Fibroblast of lung (primary cell): ENCODE measurements around the gene ITPR3. TPM values are rescaled to one million over a fixed set of nuclear protein-coding genes. Genes with fewer than 3 reads are reported as not detected.
A peak's percentile ranks its signal among the peaks of the same experiment; 100 is the strongest.

Experiments
- DNase-seq, 2 donors: peaks; one replicate each; pipeline versions ENCODE4 v3.0.0 to v3.0.0-alpha.2; 2010; ENCODE audit warnings: low read depth in 2 of 2
- H2AFZ ChIP-seq: 2 replicates; pipeline ENCODE4 v1.5.1; 2012; ENCODE audit warnings: low read length, control low read depth, inconsistent platforms
- H3K27ac ChIP-seq: 2 replicates; pipeline ENCODE4 v1.5.1; 2011; ENCODE audit warnings: low read length, control low read depth; ENCODE audit not compliant: insufficient read depth
- H3K27me3 ChIP-seq: 2 replicates; pipeline ENCODE4 v1.5.1; 2011; ENCODE audit warnings: mild to moderate bottlenecking, low read length; ENCODE audit not compliant: control insufficient read depth, insufficient read depth
- H3K36me3 ChIP-seq: 2 replicates; pipeline ENCODE4 v1.5.1; 2011; ENCODE audit warnings: low read length; ENCODE audit not compliant: control insufficient read depth, insufficient read depth
- H3K4me1 ChIP-seq: 2 replicates; pipeline ENCODE4 v1.5.1; 2011; ENCODE audit warnings: low read length; ENCODE audit not compliant: control insufficient read depth, insufficient read depth; ENCODE audit errors: extremely low read depth
- H3K4me2 ChIP-seq: 2 replicates; pipeline ENCODE4 v1.5.1; 2011; ENCODE audit warnings: low read length, control low read depth; ENCODE audit not compliant: insufficient read depth; ENCODE audit errors: extremely low read depth
- H3K4me3 ChIP-seq, 4 experiments: fragments of 200-600 bp in 1 of 4; sonication (generic) in 1 of 4; replicated peaks in 1 of 4; 2 replicates each; pipeline ENCODE4 v1.5.1; 2011 to 2016; ENCODE audit warnings: low read length in 4 of 4, low read depth in 3 of 4, mild to moderate bottlenecking in 3 of 4, control low read depth in 2 of 4, inconsistent platforms in 1 of 4, mixed read lengths in 1 of 4; ENCODE audit not compliant: insufficient read depth in 1 of 4; ENCODE audit errors: control extremely low read depth in 1 of 4
- H3K79me2 ChIP-seq: 2 replicates; pipeline ENCODE4 v1.5.1; 2012; ENCODE audit warnings: mild to moderate bottlenecking, low read length, inconsistent platforms; ENCODE audit not compliant: control insufficient read depth, insufficient read depth
- H3K9ac ChIP-seq: 2 replicates; pipeline ENCODE4 v1.5.1; 2011; ENCODE audit warnings: mild to moderate bottlenecking, low read length, control low read depth; ENCODE audit not compliant: insufficient read depth
- H3K9me3 ChIP-seq: 2 replicates; pipeline ENCODE4 v1.5.1; 2012; ENCODE audit warnings: low read depth, low read length; ENCODE audit not compliant: control insufficient read depth, insufficient read depth
- H4K20me1 ChIP-seq: 2 replicates; pipeline ENCODE4 v1.5.1; 2011; ENCODE audit warnings: low read length; ENCODE audit not compliant: control insufficient read depth, insufficient read depth; ENCODE audit errors: extremely low read depth
- CTCF ChIP-seq, 2 donors: IDR thresholded peaks in 1 of 2; conservative IDR thresholded peaks in 1 of 2; 1 replicate in 1 of 2; 2 replicates in 1 of 2; pipeline ENCODE4 v1.5.1; 2011 to 2012; ENCODE audit warnings: low read length in 2 of 2, control low read depth in 1 of 2, inconsistent platforms in 1 of 2, low read depth in 1 of 2, mild to moderate bottlenecking in 1 of 2
- EZH2 ChIP-seq: IDR thresholded peaks from 2 replicates; pipeline ENCODE4 v1.5.1; 2012; ENCODE audit warnings: low read length, control low read depth, mild to moderate bottlenecking; ENCODE audit errors: missing control alignments
- polyA plus RNA-seq, 2 donors: library from polyadenylated mRNA; depleted of rRNA in 1 of 2; stranded (reverse) in 1 of 2; unstranded in 1 of 2; fragments of >200 nt; gene quantifications; 2 replicates each; pipeline ENCODE4 v1.2.1, GENCODE V29; 2011 to 2012; ENCODE audit warnings: missing spikeins in 1 of 2
- total RNA-seq: library from RNA; depleted of rRNA; stranded (reverse); fragments of >200 nt; gene quantifications from 2 replicates; pipeline ENCODE4 v1.2.1, GENCODE V29; 2014

ITPR3 gene
- total and polyA plus RNA-seq, 2 donors (not counting 1 experiment from before 2014, with no cell fraction given): 9.6 to 43.4 TPM

GRCh38 chr6:33613146-33613794, 7.9 kb upstream of the ITPR3 start:
- peak overlapping the region; percentile 44 for H3K4me2 ChIP-seq
- no peak overlapping the region for H3K9ac ChIP-seq
- H3K9me3 ChIP-seq: no peaks in the 10 kb centered on the region
- peak overlapping the region; percentile 39 for H3K27ac ChIP-seq
- H3K4me3 ChIP-seq: no peak overlapping the region
- DNase-seq: peak; percentile 61 to 89
- TF ChIP-seq CTCF (conservative IDR thresholded peaks at IDR 0.05 in 1 of 2, IDR thresholded peaks at IDR 0.05 in 1 of 2; ENCODE audit: low read depth in 1 of 2, low read length in 2 of 2) (no peak), EZH2 (no peak)
- peaks cover 17% of the 10 kb centered on the region for H3K4me1 ChIP-seq
- no peaks in the 10 kb centered on the region for H3K27me3 ChIP-seq
- no peak overlapping the region for H2AFZ ChIP-seq
- no peaks in the 10 kb centered on the region for H3K36me3 ChIP-seq
- H4K20me1 ChIP-seq: no peaks in the 10 kb centered on the region
- no peaks in the 10 kb centered on the region for H3K79me2 ChIP-seq

DNA sequence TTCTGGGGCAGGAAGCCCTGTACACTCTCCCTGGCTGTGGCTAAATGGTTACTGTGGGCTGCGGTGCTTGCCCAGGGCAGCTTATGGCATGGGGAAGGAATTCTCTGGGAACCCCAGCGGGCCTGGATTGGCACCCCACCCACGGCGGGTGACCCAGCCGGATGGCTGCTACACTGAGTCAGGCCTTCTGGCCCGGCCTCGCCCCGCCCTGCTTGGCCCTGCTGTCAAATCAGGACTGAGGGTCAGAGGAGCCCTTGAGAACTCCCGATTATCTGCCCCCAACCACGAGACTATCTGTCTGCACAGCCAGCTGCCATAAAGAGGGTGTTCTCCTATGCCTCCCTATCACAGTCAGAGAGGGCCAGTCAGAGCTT, 7.3 kb upstream of the ITPR3 start:
- Histone ChIP-seq H3K9ac (no peak overlapping the region), H3K36me3 (no peaks in the 10 kb centered on the region), H3K4me2 (peak overlapping the region; percentile 44), H2AFZ (peak overlapping the region; percentile 10), H3K79me2 (no peaks in the 10 kb centered on the region), H4K20me1 (no peaks in the 10 kb centered on the region), H3K27me3 (no peaks in the 10 kb centered on the region), H3K27ac (peak overlapping the region; percentile 39), H3K4me3 (no peak overlapping the region), H3K4me1 (peaks cover 15% of the 10 kb centered on the region), H3K9me3 (no peaks in the 10 kb centered on the region)
- peak; percentile 59 to 88 for DNase-seq
- no peak for TF ChIP-seq CTCF (conservative IDR thresholded peaks at IDR 0.05 in 1 of 2, IDR thresholded peaks at IDR 0.05 in 1 of 2; ENCODE audit: low read depth in 1 of 2, low read length in 2 of 2)
- TF ChIP-seq EZH2: no peak

- no peak overlapping the region for H3K4me3 ChIP-seq
- no peak overlapping the region for H2AFZ ChIP-seq
- H3K27ac ChIP-seq: no peak overlapping the region
- H4K20me1 ChIP-seq: no peaks in the 10 kb centered on the region
- no peaks in the 10 kb centered on the region for H3K36me3 ChIP-seq
- H3K4me1 ChIP-seq: peaks cover 8% of the 10 kb centered on the region
- H3K79me2 ChIP-seq: no peaks in the 10 kb centered on the region
- no peak for DNase-seq
- TF ChIP-seq CTCF (conservative IDR thresholded peaks at IDR 0.05 in 1 of 2, IDR thresholded peaks at IDR 0.05 in 1 of 2; ENCODE audit: low read depth in 1 of 2, low read length in 2 of 2): no peak
- TF ChIP-seq EZH2: no peak
- no peaks in the 10 kb centered on the region for H3K9me3 ChIP-seq
- no peak overlapping the region for H3K4me2 ChIP-seq
- no peak overlapping the region for H3K9ac ChIP-seq
- H3K27me3 ChIP-seq: no peaks in the 10 kb centered on the region
Measured at GRCh38 chr6:33616113-33616512, 5.0 kb upstream of the ITPR3 start.
